Measurements from ENCODE around the gene LAMTOR1.

The LAMTOR1 gene

GRCh38 chr11:72078477-72078876 is 24.6 kb downstream of the LAMTOR1 start:
- H3K4me1 Mint-ChIP-seq: peaks cover 22% of the 10 kb centered on the region
- TF ChIP-seq CTCF (IDR thresholded peaks at IDR 0.05; ENCODE audit: unreplicated experiment in 3 of 3): no peak
- H3K9me3 Mint-ChIP-seq: no peaks in the 10 kb centered on the region
- H3K27me3 Mint-ChIP-seq (ENCODE audit: low read depth): no peaks in the 10 kb centered on the region
- H3K4me3 Mint-ChIP-seq: peak overlapping the region; percentile 87 to 95 (median 93)
- H3K27ac Mint-ChIP-seq: peak overlapping the region; percentile 65 to 91 (median 81)
- H3K36me3 Mint-ChIP-seq (ENCODE audit: low read depth): peaks cover 10% of the 10 kb centered on the region

- H3K27ac Mint-ChIP-seq: peak overlapping the region in 1 of 3 experiments; percentile 57
- no peaks in the 10 kb centered on the region for H3K27me3 Mint-ChIP-seq (ENCODE audit: low read depth)
- peaks cover 36% of the 10 kb centered on the region for H3K4me1 Mint-ChIP-seq
- H3K36me3 Mint-ChIP-seq (ENCODE audit: low read depth): peaks cover 13% of the 10 kb centered on the region
- no peaks in the 10 kb centered on the region for H3K9me3 Mint-ChIP-seq
- no peak for TF ChIP-seq CTCF (IDR thresholded peaks at IDR 0.05; ENCODE audit: unreplicated experiment in 3 of 3)
- no peak overlapping the region for H3K4me3 Mint-ChIP-seq
Observed at GRCh38 chr11:72075756-72076155, 27.3 kb downstream of the LAMTOR1 start.

GRCh38 chr11:72075109-72075508 is 28.0 kb downstream of the LAMTOR1 start:
- no peak for TF ChIP-seq CTCF (IDR thresholded peaks at IDR 0.05; ENCODE audit: unreplicated experiment in 3 of 3)
- H3K4me3 Mint-ChIP-seq: no peak overlapping the region
- no peaks in the 10 kb centered on the region for H3K27me3 Mint-ChIP-seq (ENCODE audit: low read depth)
- peaks cover 13% of the 10 kb centered on the region for H3K36me3 Mint-ChIP-seq (ENCODE audit: low read depth)
- H3K4me1 Mint-ChIP-seq: peaks cover 37% of the 10 kb centered on the region
- no peak overlapping the region for H3K27ac Mint-ChIP-seq
- H3K9me3 Mint-ChIP-seq: no peaks in the 10 kb centered on the region

- no peak overlapping the region for H3K4me3 Mint-ChIP-seq
- H3K27ac Mint-ChIP-seq: peak overlapping the region; percentile 70 to 92 (median 89)
- TF ChIP-seq CTCF (IDR thresholded peaks at IDR 0.05; ENCODE audit: unreplicated experiment in 3 of 3): no peak
- no peaks in the 10 kb centered on the region for H3K27me3 Mint-ChIP-seq (ENCODE audit: low read depth)
- peaks cover 43% of the 10 kb centered on the region for H3K4me1 Mint-ChIP-seq
- peaks cover 22% of the 10 kb centered on the region for H3K36me3 Mint-ChIP-seq (ENCODE audit: low read depth)
- no peaks in the 10 kb centered on the region for H3K9me3 Mint-ChIP-seq
Observed at GRCh38 chr11:72072348-72072747, 30.7 kb downstream of the LAMTOR1 start.

- Mint-ChIP-seq H3K4me3 (no peak overlapping the region), H3K9me3 (no peaks in the 10 kb centered on the region), H3K36me3 (ENCODE audit: low read depth) (peaks cover 24% of the 10 kb centered on the region), H3K4me1 (peaks cover 43% of the 10 kb centered on the region), H3K27ac (peak overlapping the region; percentile 86 to 93 (median 87)), H3K27me3 (ENCODE audit: low read depth) (no peaks in the 10 kb centered on the region)
- TF ChIP-seq CTCF (IDR thresholded peaks at IDR 0.05; ENCODE audit: unreplicated experiment in 3 of 3): no peak
Observed at GRCh38 chr11:72070491-72070890, 32.6 kb downstream of the LAMTOR1 start.

GRCh38 chr11:72069787-72070251 is 33.3 kb downstream of the LAMTOR1 start:
- peaks cover 43% of the 10 kb centered on the region for H3K4me1 Mint-ChIP-seq
- no peak overlapping the region for H3K4me3 Mint-ChIP-seq
- H3K27me3 Mint-ChIP-seq (ENCODE audit: low read depth): no peaks in the 10 kb centered on the region
- H3K36me3 Mint-ChIP-seq (ENCODE audit: low read depth): peaks cover 23% of the 10 kb centered on the region
- H3K27ac Mint-ChIP-seq: peak overlapping the region; percentile 86 to 93 (median 87)
- no peak for TF ChIP-seq CTCF (IDR thresholded peaks at IDR 0.05; ENCODE audit: unreplicated experiment in 3 of 3)
- no peaks in the 10 kb centered on the region for H3K9me3 Mint-ChIP-seq

Measured in nephron (organoid).